Lung (tissue), 12 donors: Measurements from ENCODE around the gene FAM163B. TPM values are rescaled to one million over a fixed set of nuclear protein-coding genes. Genes with fewer than 3 reads are reported as not detected.
A peak's percentile ranks its signal among the peaks of the same experiment; 100 is the strongest.

Source experiments
- ATAC-seq: fragments of 200-7000 bp; cut with Tn5 transposase; one replicate; pipeline ENCODE4 v1.9.1; 2020; ENCODE audit warnings: moderate number of reproducible peaks; ENCODE audit not compliant: insufficient read depth, low FRiP score
- DNase-seq, 3 donors: peaks; one replicate each; pipeline ENCODE4 v3.0.0-alpha.2; 2013 to 2017
- H3K27ac ChIP-seq, 2 donors: one replicate each; pipeline ENCODE4 v1.5.1; 2013; ENCODE audit warnings: mild to moderate bottlenecking in 2 of 2, moderate library complexity in 2 of 2, control low read depth in 1 of 2, inconsistent platforms in 1 of 2, low read depth in 1 of 2, low read length in 1 of 2
- H3K27me3 ChIP-seq, 3 donors: one replicate each; pipeline ENCODE4 v1.5.1; 2013; ENCODE audit warnings: low read length in 2 of 3; ENCODE audit not compliant: control insufficient read depth in 3 of 3, insufficient read depth in 3 of 3
- H3K36me3 ChIP-seq, 4 donors: one replicate each; pipeline ENCODE4 v1.5.1; 2013; ENCODE audit warnings: low read length in 4 of 4, mild to moderate bottlenecking in 1 of 4, moderate library complexity in 1 of 4; ENCODE audit not compliant: control insufficient read depth in 4 of 4, insufficient read depth in 4 of 4
- H3K4me1 ChIP-seq, 5 donors: one replicate each; pipeline ENCODE4 v1.5.1; 2013; ENCODE audit warnings: low read length in 5 of 5, mild to moderate bottlenecking in 2 of 5, moderate library complexity in 1 of 5; ENCODE audit not compliant: control insufficient read depth in 5 of 5, insufficient read depth in 5 of 5
- H3K4me3 ChIP-seq: one replicate; pipeline ENCODE4 v1.5.1; 2013; ENCODE audit warnings: mild to moderate bottlenecking, control low read depth, moderate library complexity
- H3K9ac ChIP-seq, 2 donors: one replicate each; pipeline ENCODE4 v1.5.1; 2013; ENCODE audit warnings: low read length in 2 of 2, control low read depth in 1 of 2; ENCODE audit not compliant: insufficient read depth in 1 of 2
- H3K9me3 ChIP-seq, 4 donors: one replicate each; pipeline ENCODE4 v1.5.1; 2013; ENCODE audit warnings: low read length in 3 of 4, mild to moderate bottlenecking in 1 of 4, moderate library complexity in 1 of 4; ENCODE audit not compliant: control insufficient read depth in 4 of 4, insufficient read depth in 3 of 4
- WGBS, 2 donors: extraction: QIAGEN DNeasy Blood & Tissue Kit; methylation state at CpG; one replicate each; pipeline ENCODE4 v1.1.7; 2013; 5-methylcytosine and 5-hydroxymethylcytosine counted together
- polyA plus RNA-seq, 2 donors: library from polyadenylated mRNA; stranded (reverse); fragments of 200-250 nt; gene quantifications; one replicate each; pipeline ENCODE4 v1.2.1, GENCODE V29; 2013
- total RNA-seq, 2 donors: library from RNA; depleted of rRNA in 1 of 2; stranded (reverse); fragments of >200 nt in 1 of 2; gene quantifications; one replicate each; pipeline ENCODE4 v1.2.1, GENCODE V29; 2014 to 2021
- TF ChIP-seq, protein P1 (sequence below): IDR thresholded peaks from 2 replicates; pipeline ENCODE4 v1.5.1; 2012; ENCODE audit warnings: mild to moderate bottlenecking; ENCODE audit errors: control extremely low read depth, extremely low read depth
- donor health status: control.
- donor health status: control.
- donor health status: Bipolar disorder and iron deficiency.
- donor health status: healthy.
- donor health status: DM: yes; HTN: yes; CAD: no.

The FAM163B gene
- total and polyA plus RNA-seq, 4 donors, result 0.10 to 0.51 (median 0.16) TPM; not detected in 1

DNA sequence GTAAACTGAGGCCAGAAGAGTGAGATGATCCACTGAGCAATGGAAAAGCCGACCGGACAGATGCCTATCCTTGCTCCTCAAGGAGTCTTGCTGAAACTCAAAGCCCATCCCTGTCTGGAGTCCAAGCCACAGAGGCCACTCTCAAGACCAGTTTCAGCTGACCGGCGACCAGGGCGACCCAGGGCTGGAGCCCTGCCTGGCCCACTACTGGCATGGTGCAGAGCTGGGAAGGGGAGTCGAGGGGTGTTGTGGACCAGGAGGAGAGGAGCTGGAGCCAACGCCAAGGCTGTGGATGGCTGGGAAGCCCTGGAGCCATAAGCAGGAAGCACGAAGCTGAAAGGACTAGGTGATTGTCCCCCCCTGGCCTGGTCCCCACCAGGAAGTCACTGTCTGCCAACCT lies 22.1 kb downstream of the FAM163B start:
- DNase-seq (no peak), ATAC-seq (no peak)
- Histone ChIP-seq H3K4me1 (peaks cover 0 to 46% (median 12%) of the 10 kb centered on the region in 5 donors), H3K9ac (no peak overlapping the region), H3K4me3 (no peak overlapping the region), H3K27ac (no peak overlapping the region), H3K9me3 (peaks cover 0 to 5% (median 0%) of the 10 kb centered on the region in 4 donors), H3K27me3 (no peaks in the 10 kb centered on the region), H3K36me3 (no peaks in the 10 kb centered on the region)
- WGBS, 2 donors, result 83 to 88% methylated on average over 8 of the region's 8 CpGs
- TF ChIP-seq, protein P1, sequence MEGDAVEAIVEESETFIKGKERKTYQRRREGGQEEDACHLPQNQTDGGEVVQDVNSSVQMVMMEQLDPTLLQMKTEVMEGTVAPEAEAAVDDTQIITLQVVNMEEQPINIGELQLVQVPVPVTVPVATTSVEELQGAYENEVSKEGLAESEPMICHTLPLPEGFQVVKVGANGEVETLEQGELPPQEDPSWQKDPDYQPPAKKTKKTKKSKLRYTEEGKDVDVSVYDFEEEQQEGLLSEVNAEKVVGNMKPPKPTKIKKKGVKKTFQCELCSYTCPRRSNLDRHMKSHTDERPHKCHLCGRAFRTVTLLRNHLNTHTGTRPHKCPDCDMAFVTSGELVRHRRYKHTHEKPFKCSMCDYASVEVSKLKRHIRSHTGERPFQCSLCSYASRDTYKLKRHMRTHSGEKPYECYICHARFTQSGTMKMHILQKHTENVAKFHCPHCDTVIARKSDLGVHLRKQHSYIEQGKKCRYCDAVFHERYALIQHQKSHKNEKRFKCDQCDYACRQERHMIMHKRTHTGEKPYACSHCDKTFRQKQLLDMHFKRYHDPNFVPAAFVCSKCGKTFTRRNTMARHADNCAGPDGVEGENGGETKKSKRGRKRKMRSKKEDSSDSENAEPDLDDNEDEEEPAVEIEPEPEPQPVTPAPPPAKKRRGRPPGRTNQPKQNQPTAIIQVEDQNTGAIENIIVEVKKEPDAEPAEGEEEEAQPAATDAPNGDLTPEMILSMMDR, result no peak

DNA sequence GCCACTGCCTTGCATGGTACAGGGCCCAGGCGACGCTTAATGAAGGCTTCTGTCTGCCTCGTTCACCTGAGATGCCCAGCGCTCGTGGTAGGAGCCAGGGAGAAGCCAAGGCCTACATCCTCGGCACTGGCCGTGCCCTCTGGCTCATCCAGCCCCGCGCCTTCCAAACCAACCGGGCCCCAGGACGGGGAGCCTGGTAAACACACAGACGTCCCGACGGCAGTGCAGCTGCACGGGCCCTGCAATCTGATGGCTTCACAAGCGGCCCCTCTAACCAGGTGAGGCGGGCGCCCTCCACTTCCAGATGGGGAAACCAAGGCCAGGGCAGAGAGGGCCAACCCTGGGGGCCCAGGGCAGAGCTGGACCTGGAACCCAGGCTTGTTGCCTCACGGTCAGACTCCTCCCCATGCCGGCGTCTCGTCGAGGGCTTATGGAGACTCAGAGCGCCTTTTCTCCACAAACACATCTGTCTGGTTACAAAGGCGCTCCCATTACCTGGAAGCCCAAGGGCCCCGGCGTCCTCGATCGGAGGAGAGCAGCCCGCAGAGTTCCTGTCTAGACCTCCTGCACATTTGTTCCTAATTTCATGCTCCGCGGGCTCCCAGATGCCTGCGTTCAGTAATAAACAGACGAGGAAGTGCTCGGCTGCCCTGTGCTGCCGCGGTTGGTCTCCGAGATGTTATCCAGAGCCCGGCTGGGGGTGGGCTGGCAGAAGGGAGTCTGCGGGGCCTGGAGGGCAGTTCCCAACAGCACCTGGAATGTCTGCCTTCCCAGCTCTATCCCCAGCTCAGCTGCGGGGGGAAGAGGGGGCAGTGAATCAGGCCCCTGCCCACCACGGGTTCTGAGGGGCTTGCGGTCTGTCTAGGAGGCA lies 23.5 kb downstream of the FAM163B start:
- DNase-seq, result no peak
- no peaks in the 10 kb centered on the region for H3K36me3 ChIP-seq
- TF ChIP-seq, protein P1, result no peak
- no peak for ATAC-seq
- H3K9me3 ChIP-seq, result peaks cover 0 to 5% (median 0%) of the 10 kb centered on the region in 4 donors
- H3K4me3 ChIP-seq, result no peak overlapping the region
- no peaks in the 10 kb centered on the region for H3K27me3 ChIP-seq
- peaks cover 0 to 59% (median 21%) of the 10 kb centered on the region in 5 donors for H3K4me1 ChIP-seq
- H3K27ac ChIP-seq, result no peak overlapping the region
- no peak overlapping the region for H3K9ac ChIP-seq
- 29 to 42% methylated on average over 43 of the region's 43 CpGs for WGBS, 2 donors

DNA sequence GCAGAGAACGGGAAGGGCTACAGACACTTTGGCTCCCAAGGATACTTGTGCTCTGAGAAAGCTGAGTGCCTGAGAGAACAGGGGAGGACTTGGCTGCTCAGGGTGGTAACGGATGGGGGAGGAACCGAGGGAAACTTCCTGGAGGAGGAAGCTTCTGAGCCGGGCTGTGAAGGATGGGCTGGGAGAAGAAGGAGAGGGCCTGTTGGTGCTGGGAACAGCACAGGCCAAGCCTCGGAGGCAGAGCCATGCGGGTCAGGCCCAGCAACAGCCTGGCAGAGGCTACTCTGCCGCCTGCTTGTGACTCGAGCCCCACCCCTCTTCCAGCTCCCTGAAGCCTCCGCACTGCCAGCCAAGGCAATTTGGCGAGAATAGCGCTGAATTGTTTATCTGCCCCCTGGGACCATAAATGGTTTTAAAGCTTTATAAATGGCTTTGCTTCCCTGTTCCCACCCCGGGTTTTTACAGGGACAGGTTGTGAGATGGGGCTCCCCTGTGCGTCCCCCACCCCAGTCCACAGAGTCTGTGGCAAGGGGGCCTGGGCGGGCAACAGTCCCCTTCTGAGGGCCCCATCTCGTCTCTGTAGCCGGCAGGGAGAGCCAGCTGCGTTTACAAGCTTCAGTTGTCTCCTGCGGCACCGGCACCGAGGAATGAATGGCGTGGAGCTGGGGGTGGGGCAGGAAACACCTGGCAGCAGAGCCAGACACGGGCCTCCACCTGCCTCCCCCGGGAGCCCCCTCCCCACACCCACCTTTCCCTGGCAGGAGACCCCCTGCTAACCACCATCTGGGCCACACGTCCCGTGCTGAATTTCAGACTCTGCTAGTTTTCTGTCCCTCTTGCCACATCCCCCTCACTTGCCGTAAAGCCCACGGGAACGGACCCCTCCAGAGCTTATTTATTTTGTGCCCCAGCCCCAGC lies 24.4 kb downstream of the FAM163B start:
- Histone ChIP-seq H3K4me1 (peaks cover 0 to 67% (median 21%) of the 10 kb centered on the region in 5 donors), H3K9ac (no peak overlapping the region), H3K4me3 (no peak overlapping the region), H3K36me3 (no peaks in the 10 kb centered on the region), H3K9me3 (peaks cover 0 to 5% (median 0%) of the 10 kb centered on the region in 4 donors), H3K27me3 (no peaks in the 10 kb centered on the region), H3K27ac (no peak overlapping the region)
- DNase-seq (peak; percentile 52 to 66 (median 66)), ATAC-seq (no peak)
- TF ChIP-seq, protein P1, result no peak
- 9 to 14% methylated on average over 28 of the region's 28 CpGs for WGBS, 2 donors
